ENCODE results near the gene MEGF11. TPM values are rescaled to one million over a fixed set of nuclear protein-coding genes. Genes with fewer than 3 reads are reported as not detected.
A peak's percentile ranks its signal among the peaks of the same experiment; 100 is the strongest.

The MEGF11 gene
- total RNA-seq, 1 donor: 0.27 TPM

DNA sequence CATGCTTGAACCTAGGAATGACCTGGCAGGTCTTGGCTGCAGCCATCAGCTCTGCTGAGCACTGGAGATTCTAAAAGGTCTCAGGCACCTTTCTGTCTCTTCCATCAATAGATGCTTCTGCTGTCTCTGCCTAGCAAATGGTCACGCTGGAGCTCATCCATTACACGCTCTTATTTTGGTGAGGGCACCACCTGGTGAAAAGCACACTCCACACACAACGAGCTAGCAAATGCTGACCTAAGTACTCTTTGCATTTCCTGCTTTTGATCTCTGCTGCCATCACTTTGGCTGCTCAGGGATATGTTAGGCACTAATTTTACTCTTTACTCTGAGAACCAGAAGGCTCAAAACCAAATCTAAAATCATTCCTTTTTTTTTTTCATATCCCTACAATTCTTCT, 293.0 kb downstream of the MEGF11 start:
- DNase-seq (ENCODE audit: low read depth in 2 of 3, low spot score in 2 of 3): no peak

DNA sequence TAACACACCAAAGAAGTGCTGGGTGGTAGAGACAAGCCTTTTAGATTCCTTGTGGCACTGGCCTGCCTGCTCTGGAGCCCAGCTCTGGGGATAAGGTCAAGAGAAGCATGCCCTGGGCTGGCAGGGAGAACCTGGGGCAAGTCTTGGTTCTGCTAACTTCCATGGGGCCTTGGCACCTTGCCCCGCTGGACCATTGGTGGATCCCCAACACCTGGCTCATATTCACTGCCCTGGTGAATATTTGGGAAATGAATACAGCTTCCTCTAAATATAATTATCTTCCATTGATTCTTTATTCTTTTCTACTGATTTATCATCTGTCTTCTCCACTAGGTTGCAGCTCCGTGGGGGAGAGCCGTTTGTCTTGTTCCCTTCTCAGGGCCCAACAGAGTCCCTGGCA, 294.7 kb downstream of the MEGF11 start:
- DNase-seq (ENCODE audit: low read depth in 2 of 3, low spot score in 2 of 3): no peak

- DNase-seq (ENCODE audit: low read depth in 2 of 3, low spot score in 2 of 3): no peak
Observed at GRCh38 chr15:65957451-65957850, 296.1 kb downstream of the MEGF11 start.

GRCh38 chr15:65956899-65957298, 296.7 kb downstream of the MEGF11 start:
- no peak for DNase-seq (ENCODE audit: low read depth in 2 of 3, low spot score in 2 of 3)

- DNase-seq (ENCODE audit: low read depth in 2 of 3, low spot score in 2 of 3): no peak
Observed at GRCh38 chr15:65956307-65956706, 297.2 kb downstream of the MEGF11 start.

DNA sequence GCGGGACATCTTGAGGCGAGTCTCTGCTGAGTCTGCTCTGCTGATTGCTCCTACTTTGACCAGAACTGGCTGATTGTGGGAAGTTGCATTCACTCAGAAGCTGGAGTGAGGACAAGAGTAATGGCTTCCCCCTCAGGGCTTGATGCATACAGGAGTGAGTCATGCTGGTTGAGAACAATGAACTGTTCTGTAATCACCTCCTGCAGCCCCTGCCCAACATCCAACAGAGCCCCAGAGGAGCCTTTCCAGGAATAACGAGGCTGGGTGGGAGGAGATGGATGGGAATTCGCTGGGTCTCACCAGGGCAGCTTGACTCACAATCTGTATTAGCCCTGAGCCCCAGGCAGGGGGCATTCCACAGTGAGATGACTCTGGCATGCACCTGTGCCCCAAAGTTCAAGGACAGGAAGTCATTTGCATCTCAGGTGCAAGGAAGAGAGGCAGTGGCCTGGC, 299.2 kb downstream of the MEGF11 start:
- no peak for DNase-seq (ENCODE audit: low read depth in 2 of 3, low spot score in 2 of 3)

GRCh38 chr15:65953622-65954021, 299.9 kb downstream of the MEGF11 start:
- DNase-seq (ENCODE audit: low read depth in 2 of 3, low spot score in 2 of 3): no peak

DNA sequence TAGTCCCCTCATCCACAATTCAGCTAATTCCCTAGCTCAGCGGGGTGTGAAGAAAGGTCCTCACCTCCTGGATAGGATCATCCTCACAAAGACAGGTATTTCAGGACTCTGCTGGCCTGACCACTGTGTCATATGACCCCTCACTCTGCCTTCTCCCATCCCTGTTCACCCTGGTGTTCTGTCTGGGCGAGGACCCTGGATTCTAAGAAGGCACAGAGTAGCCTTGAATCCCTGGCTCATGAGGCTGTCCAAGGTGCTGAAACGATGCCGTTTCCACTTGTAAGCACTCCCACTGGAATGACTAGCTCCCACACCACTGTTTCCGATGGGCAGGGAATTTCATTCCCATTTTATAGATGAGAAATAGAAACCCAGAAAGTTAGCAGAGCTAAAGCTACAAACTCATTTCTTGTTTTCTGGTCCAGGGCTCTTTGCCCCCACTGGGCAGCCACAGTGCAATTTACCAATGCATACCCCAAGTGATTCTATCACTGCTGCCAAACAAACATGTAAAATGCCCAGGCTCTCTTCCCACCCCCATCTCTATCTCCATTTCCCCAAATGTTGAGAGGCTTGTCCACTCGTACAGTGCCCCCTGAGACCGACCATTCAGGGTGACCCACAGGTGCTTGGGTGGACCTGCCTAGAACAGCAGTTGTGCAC, 301.0 kb downstream of the MEGF11 start:
- peak in 1 of 3 donors; percentile 40 for DNase-seq (ENCODE audit: low read depth in 2 of 3, low spot score in 2 of 3)

GRCh38 chr15:65951007-65951406, 302.5 kb downstream of the MEGF11 start:
- no peak for DNase-seq (ENCODE audit: low read depth in 2 of 3, low spot score in 2 of 3)

DNA sequence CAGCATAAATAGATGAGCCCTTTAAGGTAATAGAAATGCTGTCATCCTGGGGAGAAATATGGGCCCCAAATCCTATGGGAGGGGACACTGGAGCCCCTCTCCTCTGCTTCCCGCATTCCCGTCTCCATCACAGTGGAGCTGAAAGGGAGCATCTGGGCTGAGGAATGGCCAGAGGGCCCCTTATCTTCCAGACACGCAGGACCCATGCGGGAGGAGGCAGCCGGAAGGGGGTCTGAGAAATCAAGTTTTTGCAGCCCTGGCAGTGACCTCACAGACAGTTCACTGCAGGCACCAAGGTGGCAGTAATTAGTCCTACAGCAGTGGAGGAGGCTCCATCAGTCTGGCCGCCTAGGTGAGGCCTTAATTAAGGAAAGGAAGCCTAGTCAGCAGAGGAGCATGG, 304.1 kb downstream of the MEGF11 start:
- DNase-seq (ENCODE audit: low read depth in 2 of 3, low spot score in 2 of 3): no peak

- no peak for DNase-seq (ENCODE audit: low read depth in 2 of 3, low spot score in 2 of 3)
Observed at GRCh38 chr15:65949011-65949410, 304.5 kb downstream of the MEGF11 start.

GRCh38 chr15:65948383-65948782, 305.2 kb downstream of the MEGF11 start:
- no peak for DNase-seq (ENCODE audit: low read depth in 2 of 3, low spot score in 2 of 3)

DNA sequence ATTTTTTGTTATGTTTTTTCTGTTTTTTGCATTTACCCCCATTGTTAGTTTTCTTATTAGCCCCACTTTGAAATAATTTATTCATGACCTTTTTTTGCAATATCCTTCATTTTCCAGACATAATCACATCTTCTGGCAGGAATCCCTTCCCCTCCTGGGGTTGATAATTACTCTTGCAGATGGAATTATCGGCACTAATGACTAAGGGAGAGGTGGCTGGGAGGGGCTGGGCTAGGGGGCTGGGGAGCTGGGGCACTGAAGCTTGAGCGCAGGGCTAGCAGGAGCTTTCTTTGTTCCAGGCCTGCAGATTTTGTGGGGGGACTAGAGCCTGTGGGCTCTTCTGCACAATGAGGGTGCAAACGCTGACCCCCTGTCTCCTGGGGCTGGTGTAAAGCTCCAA, 306.5 kb downstream of the MEGF11 start:
- DNase-seq (ENCODE audit: low read depth in 2 of 3, low spot score in 2 of 3): no peak

- DNase-seq (ENCODE audit: low read depth in 2 of 3, low spot score in 2 of 3): no peak
Observed at GRCh38 chr15:65945616-65946015, 307.9 kb downstream of the MEGF11 start.

DNA sequence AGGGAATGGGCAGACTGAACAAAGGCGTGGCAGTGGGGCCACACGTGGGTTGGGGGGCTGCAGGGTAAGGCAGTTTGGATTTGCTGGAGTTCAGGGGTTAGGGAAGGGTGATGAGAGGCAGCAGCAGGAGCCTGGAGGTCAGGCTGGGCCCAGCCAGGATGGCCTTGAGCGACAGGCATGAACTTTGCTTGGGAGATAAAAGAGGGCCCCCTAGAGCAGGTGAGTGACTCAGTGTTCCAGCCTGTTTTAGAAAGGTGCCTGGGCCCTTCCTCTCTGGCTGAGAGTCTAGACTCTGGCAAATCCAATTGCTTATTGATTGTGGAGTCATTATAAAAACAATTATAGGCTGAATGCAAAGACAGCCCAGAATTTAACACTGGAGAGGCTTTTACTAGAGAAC, 309.1 kb downstream of the MEGF11 start:
- DNase-seq (ENCODE audit: low read depth in 2 of 3, low spot score in 2 of 3): no peak

GRCh38 chr15:65942436-65942835, 311.1 kb downstream of the MEGF11 start:
- no peak for DNase-seq (ENCODE audit: low read depth in 2 of 3, low spot score in 2 of 3)

DNA sequence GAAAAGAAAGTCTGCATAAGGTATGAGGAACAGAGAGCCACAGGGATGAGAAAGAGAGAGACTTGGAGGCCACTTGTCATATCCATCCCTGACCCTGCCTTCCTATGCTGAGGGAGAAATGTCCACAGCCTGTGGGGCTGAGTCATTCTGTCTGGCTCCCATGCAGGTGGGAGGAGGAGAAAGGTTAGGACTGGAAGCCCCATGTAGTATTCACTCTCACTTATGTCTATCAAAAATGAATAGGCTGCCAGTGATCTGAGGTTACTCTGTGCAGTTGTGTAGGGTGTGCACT, 313.0 kb downstream of the MEGF11 start:
- DNase-seq (ENCODE audit: low read depth in 2 of 3, low spot score in 2 of 3): no peak

- no peak for DNase-seq (ENCODE audit: low read depth in 2 of 3, low spot score in 2 of 3)
Observed at GRCh38 chr15:65939901-65940617, 313.5 kb downstream of the MEGF11 start.

DNA sequence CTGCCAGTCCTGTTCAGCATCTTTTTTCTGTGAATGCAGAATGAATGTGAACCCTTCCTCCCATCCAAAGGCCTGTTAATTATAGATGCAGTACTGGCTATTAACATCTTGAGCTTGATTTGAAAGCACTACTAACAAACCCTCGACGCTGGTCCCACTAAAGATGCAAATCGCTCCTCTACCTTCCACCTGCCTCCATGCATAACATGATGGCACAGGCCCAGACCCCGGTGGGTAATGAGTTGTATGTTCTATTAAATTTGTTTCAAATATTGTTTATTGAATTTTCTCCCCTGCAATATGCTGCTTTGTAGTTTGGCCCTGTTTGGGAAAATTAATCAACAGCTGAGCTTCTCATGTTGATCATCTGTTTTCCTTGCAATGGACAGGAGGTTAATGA, 314.9 kb downstream of the MEGF11 start:
- no peak for DNase-seq (ENCODE audit: low read depth in 2 of 3, low spot score in 2 of 3)

GRCh38 chr15:65937476-65937875, 316.1 kb downstream of the MEGF11 start:
- DNase-seq (ENCODE audit: low read depth in 2 of 3, low spot score in 2 of 3): no peak

DNA sequence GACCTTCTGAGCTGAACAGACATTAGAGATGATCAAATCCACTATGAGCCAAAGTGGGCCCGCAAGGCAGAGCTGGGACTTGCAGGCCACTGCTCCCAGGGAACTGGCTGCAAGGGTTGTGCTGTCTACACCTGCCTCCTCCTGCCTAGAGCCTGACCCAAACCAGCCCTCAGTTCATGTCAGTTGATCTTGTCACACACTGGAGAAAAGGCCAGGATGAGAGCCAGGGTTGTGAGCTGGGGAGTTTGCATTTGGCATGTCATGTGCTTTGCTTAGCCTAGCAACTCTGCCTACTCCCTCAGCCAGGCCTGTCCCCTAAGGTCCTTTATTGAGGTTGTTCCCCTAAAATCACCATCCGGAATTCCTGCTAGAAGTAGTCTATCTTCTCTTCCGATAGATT, 316.5 kb downstream of the MEGF11 start:
- DNase-seq (ENCODE audit: low read depth in 2 of 3, low spot score in 2 of 3): no peak

DNA sequence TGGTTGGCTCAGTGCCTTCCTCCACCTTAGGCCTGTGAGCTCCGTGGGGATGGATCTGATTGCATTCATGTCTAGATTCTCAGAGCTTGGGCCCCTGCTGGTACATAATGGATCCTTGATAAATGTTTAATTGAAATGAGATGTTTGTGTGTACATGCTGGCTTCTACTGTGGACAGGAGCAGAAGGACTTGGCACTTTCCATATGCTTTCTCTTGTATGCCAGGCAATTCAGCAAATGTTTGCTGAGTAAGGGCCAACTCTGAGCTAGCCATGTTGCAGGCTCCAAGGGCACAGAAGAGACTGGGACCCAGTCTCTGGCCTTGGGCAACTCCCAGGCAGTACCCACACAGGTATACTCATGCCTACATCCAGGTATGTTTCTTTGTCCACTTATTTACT, 317.3 kb downstream of the MEGF11 start:
- DNase-seq (ENCODE audit: low read depth in 2 of 3, low spot score in 2 of 3): no peak

DNA sequence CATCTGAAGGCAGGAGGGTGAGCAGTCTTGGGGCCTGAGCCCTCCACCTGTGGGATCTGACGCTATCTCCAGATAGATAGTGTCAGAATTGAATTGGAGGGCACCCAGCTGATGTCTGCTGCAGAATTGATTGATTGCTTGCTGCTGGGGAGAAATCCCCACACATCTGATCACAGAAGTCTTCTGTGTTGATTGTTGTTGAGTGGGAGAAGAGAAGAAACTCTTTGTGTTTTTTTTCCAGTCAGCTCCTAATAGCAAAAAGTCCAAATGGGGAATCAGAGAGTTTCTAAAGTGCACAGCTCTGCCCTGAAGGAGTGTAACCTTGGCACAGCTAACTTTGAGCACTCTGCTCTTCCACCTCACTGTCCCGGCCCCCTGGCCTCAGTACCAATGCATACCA, 318.2 kb downstream of the MEGF11 start:
- DNase-seq (ENCODE audit: low read depth in 2 of 3, low spot score in 2 of 3): no peak
